ENCODE results near the gene FAM89B. TPM values are rescaled to one million over a fixed set of nuclear protein-coding genes. Genes with fewer than 3 reads are reported as not detected.

FAM89B gene
- total RNA-seq, 1 experiment from 2014 or later, result 6.6 TPM

- no peak for DNase-seq (ENCODE audit: extremely low read depth, low read depth)
Observed at GRCh38 chr11:65573391-65574079, 1.2 kb downstream of the FAM89B start.

DNA sequence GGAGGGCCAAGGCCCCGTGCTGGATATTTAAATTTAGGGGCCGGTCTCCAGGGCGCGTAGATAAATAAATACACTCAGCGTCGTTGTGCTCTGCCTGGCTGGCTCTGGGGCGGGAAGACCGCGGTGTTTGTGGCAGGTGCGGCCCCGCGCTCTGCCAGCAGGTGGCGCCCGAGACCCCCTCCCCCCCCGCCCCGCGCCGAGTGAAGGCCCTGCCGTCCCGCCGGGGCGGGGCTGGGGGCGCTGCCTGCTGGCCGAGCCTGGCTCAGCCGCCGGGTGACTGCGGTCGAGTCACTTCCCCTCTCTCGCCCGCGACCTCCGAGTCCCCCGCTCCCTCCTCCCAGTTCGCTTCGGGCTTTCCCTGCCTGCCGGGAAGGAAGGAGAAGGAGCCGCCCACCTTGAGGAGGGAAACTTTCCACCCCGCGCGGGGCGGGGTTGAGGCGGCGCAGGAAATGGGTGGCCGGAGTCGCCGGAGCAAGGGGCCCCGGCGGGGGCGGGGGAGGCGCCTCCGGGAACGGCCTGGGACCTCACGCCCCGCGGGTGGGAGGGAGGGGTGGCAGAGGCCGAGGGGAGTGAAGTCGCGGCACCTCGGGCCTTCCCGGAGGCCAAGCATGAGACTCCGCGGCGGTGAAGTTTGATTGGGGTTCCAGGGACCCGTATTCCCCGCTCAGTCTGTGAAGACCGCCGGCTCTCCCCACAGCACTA is 1.9 kb downstream of the FAM89B start:
- DNase-seq (ENCODE audit: extremely low read depth, low read depth), result peak; percentile 72

- no peak for DNase-seq (ENCODE audit: extremely low read depth, low read depth)
Observed at GRCh38 chr11:65574811-65575567, 2.7 kb downstream of the FAM89B start.

- DNase-seq (ENCODE audit: extremely low read depth, low read depth), result peak; percentile 43
Observed at GRCh38 chr11:65575568-65576231, 3.4 kb downstream of the FAM89B start, which contains the start of gene EHBP1L1. TSS of gene EHBP1L1 (plus strand) at chr11:65576053. CDS start at chr11:65576303, 250 bp downstream.

GRCh38 chr11:65576232-65576866 is 4.0 kb downstream of the FAM89B start:
- no peak for DNase-seq (ENCODE audit: extremely low read depth, low read depth)

DNA sequence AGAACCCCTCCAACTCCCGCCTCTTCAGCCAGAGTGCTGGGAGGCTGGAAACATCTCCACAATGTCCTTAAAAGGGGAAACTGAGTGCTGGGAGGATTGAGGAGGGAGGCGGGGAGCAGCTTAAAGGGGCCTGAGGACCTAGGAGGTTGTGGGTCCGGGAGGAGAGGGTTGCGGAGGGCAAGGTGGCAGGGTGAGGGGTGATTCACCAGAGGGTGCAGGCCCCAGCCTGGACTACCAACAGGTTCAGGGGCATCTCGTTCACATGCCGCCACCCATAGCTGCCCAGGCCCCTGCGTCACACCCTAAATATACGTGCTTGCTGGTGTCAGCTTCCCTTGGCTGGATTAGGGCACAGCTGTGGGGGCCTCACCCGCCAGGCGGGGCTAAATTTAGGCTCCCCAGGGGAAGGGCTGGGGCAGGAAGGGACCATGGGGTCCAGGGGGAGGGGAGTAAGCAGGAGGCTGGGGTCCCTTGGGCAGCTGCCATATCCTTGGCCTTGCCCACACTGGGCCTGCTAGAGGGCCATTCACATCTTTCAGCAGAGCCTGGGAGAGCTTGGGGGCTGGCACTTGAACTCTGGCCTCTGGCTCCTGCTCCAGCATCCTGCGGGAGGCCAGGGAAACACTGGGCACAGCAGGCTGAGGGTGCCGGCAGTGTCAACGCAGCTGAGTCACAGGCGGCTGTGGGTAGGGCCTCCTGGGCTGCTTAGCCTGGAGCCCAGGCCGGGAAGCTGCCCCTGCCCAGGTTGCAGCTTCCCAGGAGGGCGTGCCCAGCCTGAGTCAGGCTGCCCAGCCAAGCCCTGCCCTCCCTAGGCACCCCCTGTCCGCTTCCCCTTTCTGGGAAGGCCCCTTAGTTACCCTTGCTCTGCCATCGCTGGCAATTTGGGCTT is 4.8 kb downstream of the FAM89B start:
- peak; percentile 33 for DNase-seq (ENCODE audit: extremely low read depth, low read depth)

DNA sequence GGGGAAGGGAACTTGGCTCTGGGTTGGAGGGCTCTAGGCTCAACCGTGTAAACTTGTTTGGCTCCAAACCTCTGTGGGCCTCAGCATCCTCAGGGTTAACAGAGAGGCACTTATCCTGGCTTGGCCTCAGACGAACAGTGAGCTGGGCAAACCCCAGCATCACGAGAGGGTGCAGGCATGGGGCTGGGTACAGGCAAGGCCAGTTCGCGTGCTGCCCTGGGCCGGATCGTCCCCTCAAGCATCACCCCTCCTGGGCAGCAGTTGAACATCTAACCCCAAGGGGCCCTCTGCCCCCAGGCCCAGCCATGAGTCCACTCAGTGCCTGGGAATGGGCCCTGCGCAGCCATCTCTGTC is 5.4 kb downstream of the FAM89B start:
- no peak for DNase-seq (ENCODE audit: extremely low read depth, low read depth)

DNA sequence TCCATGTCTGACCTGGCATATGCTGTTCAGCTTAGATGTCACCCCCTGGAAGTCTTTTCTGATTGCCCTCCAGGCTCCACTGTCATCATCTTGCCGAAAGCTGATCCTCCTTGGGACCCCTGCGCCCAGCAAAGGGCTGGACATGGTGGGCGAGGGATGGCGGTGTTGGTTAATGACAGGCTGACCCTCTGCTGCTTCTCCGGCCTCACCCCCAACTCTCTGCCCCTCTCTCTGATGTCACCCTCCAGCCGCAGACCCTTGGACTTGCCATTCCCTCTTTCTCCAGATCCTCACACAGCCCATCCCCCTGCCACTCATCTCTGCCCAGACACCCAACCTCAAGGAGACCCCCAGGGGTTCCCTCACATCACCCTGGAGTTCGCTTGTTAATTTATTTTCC is 5.8 kb downstream of the FAM89B start:
- DNase-seq (ENCODE audit: extremely low read depth, low read depth), result no peak

DNA sequence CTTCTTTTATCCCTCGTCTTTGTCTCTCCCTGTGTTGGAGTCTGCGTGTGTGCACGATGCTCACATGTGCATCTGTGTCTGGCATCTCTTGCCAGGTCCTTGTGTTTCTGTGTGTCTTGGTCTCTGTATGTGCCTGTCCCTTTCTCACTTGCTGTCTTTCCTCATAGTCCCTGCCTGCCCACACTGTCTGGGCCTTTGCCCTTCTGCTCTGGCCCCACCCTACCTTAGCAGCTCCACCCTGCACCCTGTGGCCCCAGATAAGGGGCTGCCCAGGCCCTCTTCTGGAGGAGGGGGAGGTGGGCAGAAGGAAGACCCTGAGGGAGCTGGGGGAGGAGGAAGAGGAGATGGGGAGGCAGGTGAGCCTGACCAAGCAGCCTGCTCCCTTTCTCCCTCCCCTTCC is 6.3 kb downstream of the FAM89B start:
- no peak for DNase-seq (ENCODE audit: extremely low read depth, low read depth)

DNA sequence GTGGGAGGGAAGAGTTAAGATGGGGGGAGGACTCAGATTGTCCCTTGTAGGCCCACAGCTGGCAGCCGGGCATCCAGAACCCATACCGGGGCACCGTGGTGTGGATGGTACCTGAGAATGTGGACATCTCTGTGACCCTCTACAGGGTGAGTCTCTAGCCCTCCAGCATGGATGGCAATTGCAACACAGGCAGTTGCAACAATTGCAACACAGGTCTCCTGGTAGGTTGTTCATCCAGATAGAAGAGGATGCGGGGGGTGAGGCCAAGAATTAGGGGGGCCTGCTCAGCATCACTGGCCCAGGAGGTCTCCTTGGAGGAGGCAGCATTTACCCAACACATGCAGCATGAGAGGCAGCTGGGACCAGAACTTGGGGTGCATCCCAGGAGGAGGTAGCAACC is 7.0 kb downstream of the FAM89B start:
- DNase-seq (ENCODE audit: extremely low read depth, low read depth), result no peak

DNA sequence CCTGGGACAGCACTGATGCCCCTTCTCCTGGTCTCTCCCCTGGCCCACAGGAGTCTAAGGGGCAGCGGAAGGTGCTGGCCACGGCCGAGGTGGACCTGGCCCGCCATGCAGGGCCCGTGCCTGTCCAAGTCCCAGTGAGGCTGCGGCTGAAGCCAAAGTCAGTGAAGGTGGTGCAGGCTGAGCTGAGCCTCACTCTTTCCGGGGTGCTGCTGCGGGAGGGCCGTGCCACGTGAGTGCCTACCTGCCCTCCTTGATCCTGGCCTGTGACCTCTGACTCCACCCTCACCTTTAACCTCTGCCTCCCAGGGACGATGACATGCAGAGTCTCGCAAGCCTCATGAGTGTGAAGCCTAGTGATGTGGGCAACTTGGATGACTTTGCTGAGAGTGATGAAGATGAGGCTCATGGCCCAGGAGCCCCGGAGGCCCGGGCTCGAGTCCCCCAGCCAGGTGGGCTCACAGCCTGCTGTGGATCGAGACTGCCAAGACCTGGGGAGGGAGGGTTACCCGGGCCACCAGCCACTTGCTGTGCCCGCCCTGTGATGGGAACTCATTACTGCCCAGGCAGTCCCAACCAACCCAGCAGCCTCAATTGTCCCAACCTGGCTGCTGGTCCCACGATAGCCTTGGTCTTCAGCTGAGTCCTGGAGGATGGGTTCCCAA is 7.8 kb downstream of the FAM89B start:
- no peak for DNase-seq (ENCODE audit: extremely low read depth, low read depth)

GRCh38 chr11:65580756-65581155 is 8.4 kb downstream of the FAM89B start:
- no peak for DNase-seq (ENCODE audit: extremely low read depth, low read depth)

DNA sequence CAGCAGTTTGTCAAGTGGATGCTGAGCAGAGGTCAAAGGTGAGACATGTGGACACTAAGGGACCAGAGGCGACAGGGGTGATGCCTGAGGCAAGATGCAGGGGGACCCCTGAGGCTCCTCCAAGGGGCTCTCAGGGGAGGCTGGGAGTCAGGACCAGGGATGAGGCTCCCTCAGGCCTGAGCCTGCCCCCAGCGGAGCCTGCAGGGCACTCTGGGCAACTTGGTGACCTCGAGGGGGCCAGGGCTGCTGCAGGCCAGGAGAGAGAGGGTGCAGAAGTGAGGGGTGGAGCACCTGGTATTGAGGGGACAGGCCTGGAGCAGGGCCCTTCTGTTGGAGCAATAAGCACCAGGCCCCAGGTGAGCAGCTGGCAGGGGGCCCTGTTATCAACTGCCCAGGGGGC is 9.6 kb downstream of the FAM89B start:
- DNase-seq (ENCODE audit: extremely low read depth, low read depth), result no peak

- DNase-seq (ENCODE audit: extremely low read depth, low read depth), result no peak
Observed at GRCh38 chr11:65583589-65583988, 11.3 kb downstream of the FAM89B start.

GRCh38 chr11:65584106-65584505 is 11.8 kb downstream of the FAM89B start:
- DNase-seq (ENCODE audit: extremely low read depth, low read depth), result no peak

DNA sequence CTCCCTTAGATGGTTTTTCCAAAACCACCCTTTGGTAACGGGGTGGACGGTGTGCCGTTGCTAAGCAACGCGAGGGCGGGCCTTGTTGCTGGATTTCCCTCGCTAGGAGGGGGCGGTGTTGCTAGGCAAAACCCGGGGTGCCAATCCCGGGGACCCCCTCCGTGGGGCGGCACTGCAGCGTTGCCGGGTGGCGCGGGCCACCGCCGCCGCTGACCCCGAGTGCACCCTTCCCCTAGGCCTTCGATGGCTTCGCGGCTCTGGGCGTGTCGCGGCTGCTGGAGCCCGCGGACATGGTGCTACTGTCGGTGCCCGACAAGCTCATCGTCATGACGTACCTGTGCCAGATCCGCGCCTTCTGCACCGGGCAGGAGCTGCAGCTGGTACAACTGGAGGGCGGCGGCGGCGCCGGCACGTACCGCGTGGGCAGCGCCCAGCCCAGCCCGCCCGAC is 12.4 kb downstream of the FAM89B start:
- DNase-seq (ENCODE audit: extremely low read depth, low read depth), result no peak

GRCh38 chr11:65585396-65586246 is 13.3 kb downstream of the FAM89B start:
- no peak for DNase-seq (ENCODE audit: extremely low read depth, low read depth)

GRCh38 chr11:65586247-65586630 is 13.9 kb downstream of the FAM89B start:
- no peak for DNase-seq (ENCODE audit: extremely low read depth, low read depth)
